ENCODE measurements around the gene FYB2.

DNA sequence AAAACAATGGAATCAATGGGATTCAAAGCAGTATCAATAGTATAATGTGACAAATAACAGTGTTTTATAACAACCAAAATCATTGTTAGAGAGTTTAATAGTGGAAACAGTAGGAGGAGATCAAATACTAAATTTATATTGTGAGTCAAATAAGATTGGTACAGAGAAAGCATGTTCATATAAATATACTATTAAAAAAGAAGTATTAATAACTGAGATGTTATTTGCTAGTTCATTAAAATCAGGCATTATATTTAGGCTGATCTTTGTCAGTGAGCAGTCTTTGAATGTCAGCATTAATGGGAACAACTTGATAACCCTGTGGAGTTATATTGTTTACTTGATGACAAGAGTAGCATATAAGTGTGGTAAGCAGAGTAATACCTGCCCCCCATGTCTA is 143.4 kb downstream of the FYB2 start:
- no peak for TF ChIP-seq POLR2A (IDR thresholded peaks at IDR 0.05; ENCODE audit: extremely low read depth, insufficient read length)
- TF ChIP-seq, protein P1, sequence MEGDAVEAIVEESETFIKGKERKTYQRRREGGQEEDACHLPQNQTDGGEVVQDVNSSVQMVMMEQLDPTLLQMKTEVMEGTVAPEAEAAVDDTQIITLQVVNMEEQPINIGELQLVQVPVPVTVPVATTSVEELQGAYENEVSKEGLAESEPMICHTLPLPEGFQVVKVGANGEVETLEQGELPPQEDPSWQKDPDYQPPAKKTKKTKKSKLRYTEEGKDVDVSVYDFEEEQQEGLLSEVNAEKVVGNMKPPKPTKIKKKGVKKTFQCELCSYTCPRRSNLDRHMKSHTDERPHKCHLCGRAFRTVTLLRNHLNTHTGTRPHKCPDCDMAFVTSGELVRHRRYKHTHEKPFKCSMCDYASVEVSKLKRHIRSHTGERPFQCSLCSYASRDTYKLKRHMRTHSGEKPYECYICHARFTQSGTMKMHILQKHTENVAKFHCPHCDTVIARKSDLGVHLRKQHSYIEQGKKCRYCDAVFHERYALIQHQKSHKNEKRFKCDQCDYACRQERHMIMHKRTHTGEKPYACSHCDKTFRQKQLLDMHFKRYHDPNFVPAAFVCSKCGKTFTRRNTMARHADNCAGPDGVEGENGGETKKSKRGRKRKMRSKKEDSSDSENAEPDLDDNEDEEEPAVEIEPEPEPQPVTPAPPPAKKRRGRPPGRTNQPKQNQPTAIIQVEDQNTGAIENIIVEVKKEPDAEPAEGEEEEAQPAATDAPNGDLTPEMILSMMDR (IDR thresholded peaks at IDR 0.05; ENCODE audit: low read depth, low read length) = no peak
- TF ChIP-seq, protein P2, sequence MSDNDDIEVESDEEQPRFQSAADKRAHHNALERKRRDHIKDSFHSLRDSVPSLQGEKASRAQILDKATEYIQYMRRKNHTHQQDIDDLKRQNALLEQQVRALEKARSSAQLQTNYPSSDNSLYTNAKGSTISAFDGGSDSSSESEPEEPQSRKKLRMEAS (IDR thresholded peaks at IDR 0.05; ENCODE audit: low read depth, low read length) = no peak
